SH-SY5Y (cell line): ENCODE measurements around the gene TMEM135.

ENCODE experiments used
- GATA2 ChIP-seq: IDR thresholded peaks from 2 replicates; pipeline ENCODE4 v1.6.1; 2011; ENCODE audit warnings: mild to moderate bottlenecking, low read depth, low read length
- GATA3 ChIP-seq: IDR thresholded peaks from 2 replicates; pipeline ENCODE4 v1.6.1; 2011; ENCODE audit warnings: low read depth, mild to moderate bottlenecking, low read length, moderate library complexity

The TMEM135 gene

GRCh38 chr11:87038235-87038977 is 672 bp downstream of the TMEM135 start:
- TF ChIP-seq GATA2, result no peak
- TF ChIP-seq GATA3, result no peak

GRCh38 chr11:87039371-87039770 is 1.6 kb downstream of the TMEM135 start:
- TF ChIP-seq GATA2 (no peak), GATA3 (no peak)

GRCh38 chr11:87043894-87044293 is 6.2 kb downstream of the TMEM135 start:
- TF ChIP-seq GATA2, result no peak
- no peak for TF ChIP-seq GATA3

- TF ChIP-seq GATA2, result no peak
- TF ChIP-seq GATA3, result no peak
Measured at GRCh38 chr11:87046824-87047223, 9.1 kb downstream of the TMEM135 start.

DNA sequence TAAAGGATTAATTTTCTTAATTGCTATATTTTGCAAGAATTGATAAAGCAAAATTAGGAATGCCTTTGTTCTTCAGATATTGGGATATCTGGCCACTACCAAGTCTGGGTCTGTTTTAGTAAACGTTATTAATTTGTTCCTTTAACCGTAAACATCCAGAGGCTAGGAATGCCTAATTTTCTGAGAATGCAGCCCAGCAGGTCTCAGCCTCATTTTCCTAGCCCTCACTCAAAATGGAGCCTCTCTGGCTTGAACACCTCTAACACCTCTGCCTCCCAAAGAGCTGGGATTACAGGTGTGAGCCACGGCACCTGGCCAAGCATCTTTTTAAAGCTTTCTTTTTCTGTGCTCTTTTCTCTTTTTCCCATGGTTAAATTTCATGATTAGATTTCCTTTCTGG is 18.4 kb downstream of the TMEM135 start:
- TF ChIP-seq GATA2 (no peak), GATA3 (no peak)

DNA sequence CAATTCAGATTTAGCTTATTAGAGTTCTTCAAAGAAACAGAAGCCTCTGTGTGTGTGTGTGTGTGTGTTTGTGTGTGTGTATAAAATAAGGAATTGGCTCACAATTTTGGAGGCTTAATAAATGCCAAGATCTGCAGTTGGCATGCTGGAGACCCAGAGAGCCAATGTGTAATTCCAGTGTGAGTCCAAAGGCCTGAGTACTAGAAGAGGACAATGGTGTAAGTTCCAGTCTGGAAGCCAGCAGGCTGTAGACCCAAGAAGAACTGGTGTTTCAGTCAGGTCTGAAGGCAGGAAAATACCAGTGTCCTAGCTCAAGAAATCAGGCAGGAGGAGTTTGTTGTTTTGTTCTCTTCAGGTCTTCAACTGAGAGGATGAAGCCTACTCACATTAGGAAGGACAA is 20.0 kb downstream of the TMEM135 start:
- TF ChIP-seq GATA2, result no peak
- TF ChIP-seq GATA3, result no peak

DNA sequence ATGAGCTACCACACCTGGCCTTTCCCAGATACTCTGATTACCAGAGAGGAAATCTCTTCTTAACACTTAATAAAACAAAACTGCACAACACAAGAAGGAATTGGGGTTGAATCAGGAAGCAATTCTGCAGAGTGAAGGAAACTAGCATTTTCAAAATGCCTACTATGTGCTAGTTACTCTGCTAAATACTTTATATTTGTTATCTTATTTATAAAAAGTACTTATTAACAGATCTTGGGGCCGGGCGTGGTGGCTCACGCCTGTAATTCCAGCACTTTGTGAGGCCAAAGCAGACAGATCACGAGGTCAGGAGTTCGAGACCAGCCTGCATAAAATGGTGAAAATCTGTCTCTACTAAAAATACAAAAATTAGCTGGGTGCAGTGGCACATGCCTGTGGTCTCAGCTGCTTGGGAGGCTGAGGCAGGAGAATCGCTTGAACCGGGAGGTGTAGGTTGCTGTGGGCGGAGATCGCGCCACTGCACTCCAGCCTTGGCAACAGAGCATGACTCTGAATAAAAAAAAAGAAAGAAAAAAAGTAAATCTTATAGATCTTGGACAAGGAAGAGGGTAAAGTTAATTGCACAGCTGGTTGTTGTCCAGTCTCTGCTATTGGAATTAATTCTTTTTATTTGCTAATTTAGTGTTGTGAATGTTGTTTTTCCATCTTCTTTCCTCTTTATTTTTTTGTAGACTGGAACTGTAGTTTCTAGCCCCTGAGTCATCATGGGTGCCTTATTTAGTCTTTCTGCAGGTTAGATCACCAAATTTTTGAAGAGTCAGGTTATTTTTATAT is 22.1 kb downstream of the TMEM135 start:
- TF ChIP-seq GATA3, result no peak
- no peak for TF ChIP-seq GATA2

DNA sequence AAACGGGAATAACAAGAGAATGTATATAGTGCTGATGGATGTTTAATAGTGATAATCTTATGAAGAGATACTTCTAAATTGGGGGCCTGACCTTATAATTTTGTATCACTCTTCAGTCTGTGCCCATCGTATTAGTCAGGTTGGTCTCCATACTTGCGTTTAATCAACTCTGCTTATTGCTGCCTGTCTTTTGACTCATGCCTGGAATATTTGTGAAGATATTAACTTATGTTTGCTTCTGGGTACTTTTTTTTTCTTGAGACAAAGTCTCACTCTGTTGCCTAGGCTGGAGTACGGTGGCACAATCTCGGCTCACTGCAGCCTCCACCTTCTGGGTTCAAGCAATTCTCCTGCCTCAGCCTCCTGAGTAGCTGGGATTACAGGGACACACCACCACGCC is 24.0 kb downstream of the TMEM135 start:
- TF ChIP-seq GATA3, result no peak
- TF ChIP-seq GATA2, result no peak

- TF ChIP-seq GATA2 (no peak), GATA3 (no peak)
Measured at GRCh38 chr11:87063982-87064381, 26.2 kb downstream of the TMEM135 start.

DNA sequence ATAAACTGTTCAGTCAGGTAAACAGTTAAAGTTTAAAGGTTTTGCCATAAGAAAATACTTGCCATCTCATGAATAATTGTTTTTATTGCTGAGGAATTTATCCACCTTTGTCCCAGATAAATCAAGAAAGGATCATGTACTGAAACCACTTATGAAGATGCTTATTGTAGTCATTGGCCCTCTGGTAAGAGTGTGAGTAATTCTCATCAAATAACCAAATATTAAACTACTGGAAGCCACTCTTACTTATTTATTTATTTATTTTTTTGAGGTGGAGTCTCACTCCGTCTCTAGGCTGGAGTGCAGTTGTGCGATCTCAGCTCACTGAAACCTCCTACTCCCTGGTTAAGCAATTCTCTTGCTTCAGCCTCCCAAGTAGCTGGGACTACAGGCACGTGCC is 35.1 kb downstream of the TMEM135 start:
- TF ChIP-seq GATA2, result no peak
- no peak for TF ChIP-seq GATA3

DNA sequence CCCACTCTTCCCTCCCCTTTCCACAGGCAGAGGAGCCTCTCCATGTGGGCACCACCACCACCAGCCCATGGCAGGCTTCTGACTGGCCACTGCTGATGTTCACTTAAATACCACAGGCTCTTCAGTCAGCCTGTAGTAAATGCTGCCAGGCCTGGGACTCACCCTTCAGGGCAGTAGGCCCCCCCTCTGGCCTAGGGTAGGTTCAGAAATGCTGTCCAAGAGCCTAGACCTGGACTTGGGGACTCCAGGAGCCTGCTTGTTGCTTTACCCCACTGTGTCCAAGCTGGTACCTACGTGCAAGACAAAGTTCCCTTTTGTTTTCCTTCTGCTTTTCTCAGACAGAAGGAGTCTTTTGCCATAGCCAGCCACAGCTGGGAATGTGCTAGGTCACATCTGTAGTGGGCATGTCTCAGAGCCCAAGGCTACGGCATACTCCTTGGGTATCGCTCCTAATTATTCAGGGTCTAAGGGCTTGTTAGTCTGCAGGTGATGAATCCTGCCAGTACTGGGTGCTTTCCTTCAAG is 38.6 kb downstream of the TMEM135 start:
- no peak for TF ChIP-seq GATA2
- no peak for TF ChIP-seq GATA3

DNA sequence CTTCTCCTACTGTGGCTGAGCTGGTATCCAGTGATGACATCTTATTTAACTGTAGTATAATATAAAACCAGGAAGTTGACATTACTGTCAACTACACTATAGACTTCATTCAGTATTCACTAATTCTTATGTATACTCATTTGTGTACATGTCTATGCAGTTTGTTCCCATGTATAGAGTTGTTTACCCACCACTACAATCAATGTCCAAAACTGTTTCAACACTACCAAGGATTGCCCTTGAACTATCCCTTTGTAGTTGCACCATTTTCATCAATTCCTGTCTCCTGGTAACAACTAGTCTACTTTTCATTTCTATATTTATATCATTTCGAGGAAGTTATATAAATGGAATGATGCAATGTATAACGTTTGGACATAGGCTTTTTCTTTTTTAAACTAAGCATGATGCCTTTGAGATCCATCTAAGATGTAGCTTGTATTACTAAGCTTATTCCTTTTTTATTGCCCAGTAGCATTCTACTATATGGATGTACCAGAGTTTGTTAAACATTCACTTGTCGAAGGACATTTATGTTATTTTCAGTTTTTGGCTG is 39.2 kb downstream of the TMEM135 start:
- TF ChIP-seq GATA3, result no peak
- no peak for TF ChIP-seq GATA2

- TF ChIP-seq GATA3 (no peak), GATA2 (no peak)
Measured at GRCh38 chr11:87081358-87081757, 43.6 kb downstream of the TMEM135 start.

DNA sequence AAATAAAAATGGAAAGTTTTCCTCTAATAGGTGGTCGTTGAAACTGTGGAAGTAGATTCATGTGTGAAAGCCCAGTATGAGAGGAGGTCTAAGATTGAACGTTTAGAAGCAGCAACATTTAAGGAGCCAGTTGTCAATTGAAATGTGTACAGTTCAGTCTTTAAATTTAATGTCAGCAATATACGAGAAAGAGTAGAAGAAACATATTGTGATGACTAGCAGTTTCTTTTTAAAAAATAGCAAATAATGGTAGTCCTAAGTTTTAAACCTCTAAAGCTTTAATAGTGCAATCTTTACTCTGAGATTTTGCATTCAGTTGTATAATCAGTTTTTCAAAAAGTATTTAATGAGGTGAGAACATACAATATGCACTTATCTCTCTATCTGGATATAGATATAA is 44.9 kb downstream of the TMEM135 start:
- TF ChIP-seq GATA3 (no peak), GATA2 (no peak)

- TF ChIP-seq GATA2 (no peak), GATA3 (no peak)
Measured at GRCh38 chr11:87083029-87083428, 45.3 kb downstream of the TMEM135 start.

DNA sequence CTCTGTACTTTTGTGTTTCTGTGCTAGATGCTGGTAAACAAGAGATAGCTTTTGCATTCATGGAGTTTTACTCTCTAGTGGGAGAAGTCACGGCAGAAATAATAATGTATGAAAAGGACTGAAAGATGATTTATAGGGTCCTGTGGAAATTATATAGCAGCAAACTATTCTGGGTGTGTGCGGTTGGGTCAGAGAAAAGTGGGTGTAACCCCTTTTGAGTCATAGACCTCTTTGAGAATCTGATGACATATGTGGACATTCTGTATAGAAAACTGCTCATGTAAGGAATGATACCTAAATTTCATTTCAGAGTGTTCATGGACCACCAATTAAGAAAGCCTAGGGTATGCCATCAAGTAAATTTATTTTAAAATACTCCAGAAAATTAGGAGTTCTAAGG is 54.4 kb downstream of the TMEM135 start:
- no peak for TF ChIP-seq GATA2
- TF ChIP-seq GATA3, result no peak
